ENCODE results near the gene GUCY1A2.

DNA sequence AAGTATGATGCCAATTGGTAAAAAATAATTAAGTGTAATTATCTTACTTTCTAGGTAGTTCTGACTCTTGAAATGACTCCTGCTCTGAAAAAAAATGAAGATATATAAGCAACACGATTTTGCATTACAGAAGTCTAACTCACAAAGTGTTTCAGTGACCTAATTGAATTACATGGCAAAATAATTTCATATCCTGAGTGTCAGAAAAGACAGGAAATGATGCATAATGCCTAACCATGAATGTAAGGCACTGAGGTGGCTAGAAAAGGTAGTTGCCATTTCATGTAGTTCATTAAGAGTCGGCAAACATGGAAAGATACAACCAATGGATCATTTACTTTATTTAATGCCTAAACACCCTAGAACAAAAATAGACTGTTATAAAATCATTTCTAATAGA lies 113.5 kb downstream of the GUCY1A2 start:
- TF ChIP-seq, protein P1, sequence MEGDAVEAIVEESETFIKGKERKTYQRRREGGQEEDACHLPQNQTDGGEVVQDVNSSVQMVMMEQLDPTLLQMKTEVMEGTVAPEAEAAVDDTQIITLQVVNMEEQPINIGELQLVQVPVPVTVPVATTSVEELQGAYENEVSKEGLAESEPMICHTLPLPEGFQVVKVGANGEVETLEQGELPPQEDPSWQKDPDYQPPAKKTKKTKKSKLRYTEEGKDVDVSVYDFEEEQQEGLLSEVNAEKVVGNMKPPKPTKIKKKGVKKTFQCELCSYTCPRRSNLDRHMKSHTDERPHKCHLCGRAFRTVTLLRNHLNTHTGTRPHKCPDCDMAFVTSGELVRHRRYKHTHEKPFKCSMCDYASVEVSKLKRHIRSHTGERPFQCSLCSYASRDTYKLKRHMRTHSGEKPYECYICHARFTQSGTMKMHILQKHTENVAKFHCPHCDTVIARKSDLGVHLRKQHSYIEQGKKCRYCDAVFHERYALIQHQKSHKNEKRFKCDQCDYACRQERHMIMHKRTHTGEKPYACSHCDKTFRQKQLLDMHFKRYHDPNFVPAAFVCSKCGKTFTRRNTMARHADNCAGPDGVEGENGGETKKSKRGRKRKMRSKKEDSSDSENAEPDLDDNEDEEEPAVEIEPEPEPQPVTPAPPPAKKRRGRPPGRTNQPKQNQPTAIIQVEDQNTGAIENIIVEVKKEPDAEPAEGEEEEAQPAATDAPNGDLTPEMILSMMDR (IDR thresholded peaks at IDR 0.05) = no peak
- TF ChIP-seq POLR2A (IDR thresholded peaks at IDR 0.05; ENCODE audit: low read depth) = no peak
- no peak for TF ChIP-seq POLR2AphosphoS5 (IDR thresholded peaks at IDR 0.05)
- TF ChIP-seq EP300 (IDR thresholded peaks at IDR 0.05) = no peak
